Neural cell (in vitro differentiated cells): ENCODE results near the gene RASD2. TPM values are rescaled to one million over a fixed set of nuclear protein-coding genes. Genes with fewer than 3 reads are reported as not detected.

ENCODE experiments used
- H2AFZ ChIP-seq: fragments of 200-600, 300-800 bp; sonication (generic), shearing (Covaris generic); 2 replicates; pipeline ENCODE4 v1.6.0; 2014; ENCODE audit warnings: low read depth, mild to moderate bottlenecking, antibody characterized with exemption, low read length, moderate library complexity
- H3F3A ChIP-seq: fragments of 200-600 bp; shearing (Covaris generic); 2 replicates; pipeline ENCODE4 v1.6.1; 2016; ENCODE audit warnings: mild to moderate bottlenecking, moderate library complexity, mixed read lengths, antibody characterized with exemption, low read length; ENCODE audit not compliant: insufficient read depth, poor library complexity, severe bottlenecking
- H3K27ac ChIP-seq: fragments of 200-600, 300-800 bp; sonication (generic), shearing (Covaris generic); 2 replicates; pipeline ENCODE4 v1.5.1; 2014; ENCODE audit warnings: mild to moderate bottlenecking, low read length, moderate library complexity
- H3K27me3 ChIP-seq: fragments of 300-800, 200-600 bp; sonication (generic), shearing (Covaris generic); 2 replicates; pipeline ENCODE4 v1.6.0; 2014; ENCODE audit warnings: mild to moderate bottlenecking, low read depth, low read length, moderate library complexity; ENCODE audit not compliant: insufficient read depth
- H3K36me3 ChIP-seq: fragments of 300-800, 200-600 bp; sonication (generic), shearing (Covaris generic); 2 replicates; pipeline ENCODE4 v1.5.1; 2014; ENCODE audit warnings: mild to moderate bottlenecking, antibody characterized with exemption, low read length, moderate library complexity; ENCODE audit not compliant: insufficient read depth
- H3K4me2 ChIP-seq: fragments of 300-800, 200-600 bp; sonication (generic), shearing (Covaris generic); 2 replicates; pipeline ENCODE4 v1.6.0; 2014; ENCODE audit warnings: mild to moderate bottlenecking, low read length
- H3K4me3 ChIP-seq: fragments of 300-800, 200-600 bp; sonication (generic), shearing (Covaris generic); 2 replicates; pipeline ENCODE4 v1.5.1; 2014; ENCODE audit warnings: mild to moderate bottlenecking, low read length, moderate library complexity
- H3K79me2 ChIP-seq: fragments of 200-600 bp; shearing (Covaris generic); replicated peaks from 2 replicates; pipeline ENCODE4 v1.6.0; 2014; ENCODE audit warnings: mild to moderate bottlenecking, low read length, moderate library complexity; ENCODE audit not compliant: insufficient read depth
- H3K9ac ChIP-seq: fragments of 300-800, 200-600 bp; sonication (generic), shearing (Covaris generic); 2 replicates; pipeline ENCODE4 v1.6.1; 2016; ENCODE audit warnings: mild to moderate bottlenecking, low read length, mixed read lengths
- H3K9me2 ChIP-seq: fragments of 200-600 bp; shearing (Covaris generic); 2 replicates; pipeline ENCODE4 v1.6.1; 2016; ENCODE audit warnings: mild to moderate bottlenecking, low read length, mixed read lengths; ENCODE audit not compliant: insufficient read depth
- H3K9me3 ChIP-seq: fragments of 200-600, 300-800 bp; sonication (generic), shearing (Covaris generic); 2 replicates; pipeline ENCODE4 v1.6.1; 2016; ENCODE audit warnings: mild to moderate bottlenecking, mixed run types, low read length, moderate library complexity, mixed read lengths
- H4K20me1 ChIP-seq: fragments of 200-600 bp; shearing (Covaris generic); 2 replicates; pipeline ENCODE4 v1.6.1; 2016; ENCODE audit warnings: mild to moderate bottlenecking, mixed run types; ENCODE audit not compliant: insufficient read depth
- CTCF ChIP-seq: fragments of 450-650 bp; IDR thresholded peaks from 2 replicates; pipeline ENCODE4 v1.5.1; 2014; ENCODE audit warnings: antibody characterized with exemption, mild to moderate bottlenecking, moderate library complexity; ENCODE audit not compliant: poor library complexity, severe bottlenecking
- EP300 ChIP-seq: fragments of 450-650 bp; conservative IDR thresholded peaks from 2 replicates; pipeline ENCODE4 v1.6.1; 2014; ENCODE audit warnings: antibody characterized with exemption, mild to moderate bottlenecking, moderate library complexity; ENCODE audit not compliant: poor library complexity, severe bottlenecking
- EZH2 ChIP-seq: fragments of 200-600, 300-800 bp; shearing (Covaris generic), sonication (generic); IDR thresholded peaks from 2 replicates; pipeline ENCODE4 v1.6.1; 2014; ENCODE audit warnings: antibody characterized with exemption, low read length, borderline replicate concordance, mild to moderate bottlenecking; ENCODE audit not compliant: insufficient read depth, poor library complexity, severe bottlenecking
- MXI1 ChIP-seq: fragments of 450-650 bp; conservative IDR thresholded peaks from 2 replicates; pipeline ENCODE4 v1.6.1; 2014; ENCODE audit warnings: antibody characterized with exemption, mild to moderate bottlenecking; ENCODE audit not compliant: poor library complexity, severe bottlenecking
- POLR2AphosphoS5 ChIP-seq: IDR thresholded peaks from 2 replicates; pipeline ENCODE4 v1.6.1; 2012
- RAD21 ChIP-seq: fragments of 450-650 bp; conservative IDR thresholded peaks from 2 replicates; pipeline ENCODE4 v1.6.1; 2014; ENCODE audit warnings: antibody characterized with exemption, mild to moderate bottlenecking, moderate library complexity
- REST ChIP-seq: IDR thresholded peaks from 2 replicates; pipeline ENCODE4 v1.6.1; 2012; ENCODE audit warnings: borderline replicate concordance
- SMC3 ChIP-seq: fragments of 450-650 bp; conservative IDR thresholded peaks from 2 replicates; pipeline ENCODE4 v1.6.1; 2014; ENCODE audit warnings: antibody characterized with exemption, mild to moderate bottlenecking, moderate library complexity; ENCODE audit not compliant: poor library complexity
- TAF1 ChIP-seq: IDR thresholded peaks from 2 replicates; pipeline ENCODE4 v1.6.1; 2012; ENCODE audit warnings: low read depth
- polyA plus RNA-seq: library from polyadenylated mRNA; depleted of rRNA; stranded (reverse); fragments of >200 nt; gene quantifications from 2 replicates; pipeline ENCODE4 v1.2.3, GENCODE V29; 2014

The RASD2 gene
- polyA plus RNA-seq, 1 donor from 2014 or later: 0.14 TPM

- Histone ChIP-seq H3K4me2 (no peak overlapping the region), H3K9ac (no peak overlapping the region), H3K9me3 (no peaks in the 10 kb centered on the region), H3K9me2 (no peaks in the 10 kb centered on the region), H2AFZ (no peak overlapping the region), H3F3A (no peaks in the 10 kb centered on the region), H4K20me1 (no peaks in the 10 kb centered on the region), H3K4me3 (no peak overlapping the region), H3K36me3 (no peaks in the 10 kb centered on the region), H3K27ac (no peak overlapping the region), H3K79me2 (no peaks in the 10 kb centered on the region), H3K27me3 (no peaks in the 10 kb centered on the region)
- TF ChIP-seq RAD21 (no peak), MXI1 (no peak), REST (no peak), EZH2 (no peak), EP300 (no peak), SMC3 (no peak), TAF1 (no peak), CTCF (no peak), POLR2AphosphoS5 (no peak)
Observed at GRCh38 chr22:35593071-35593890, 52.6 kb downstream of the RASD2 start.

GRCh38 chr22:35593891-35594470, 53.4 kb downstream of the RASD2 start:
- Histone ChIP-seq H3K79me2 (no peaks in the 10 kb centered on the region), H3K9ac (no peak overlapping the region), H4K20me1 (no peaks in the 10 kb centered on the region), H2AFZ (no peak overlapping the region), H3K27ac (no peak overlapping the region), H3K4me2 (no peak overlapping the region), H3K4me3 (no peak overlapping the region), H3K9me2 (no peaks in the 10 kb centered on the region), H3K36me3 (no peaks in the 10 kb centered on the region), H3K27me3 (no peaks in the 10 kb centered on the region), H3K9me3 (no peaks in the 10 kb centered on the region), H3F3A (no peaks in the 10 kb centered on the region)
- TF ChIP-seq REST (no peak), SMC3 (no peak)
